Activated T-helper 1 cell treated with anti-CD3 and anti-CD28 coated beads, Interleukin-12 subunit alpha, Interleukin-12 subunit beta, Interleukin-2, Interleukin-4 antibody, amounts not matched to agents 30 ng/mL and 10 ng/mL and 1 ng/mL, durations not matched to agents 14 hours and 24 hours and 36 hours (primary cell): ENCODE data around the gene HPS5. TPM values are rescaled to one million over a fixed set of nuclear protein-coding genes. Genes with fewer than 3 reads are reported as not detected.
"Not testable (repeated sequence)": the region's sequence is repeated elsewhere in the genome, so short reads cannot be mapped to it uniquely, and the experiment has no call there.

Experiments used
- DNase-seq: peaks from one replicate; pipeline ENCODE4 v3.0.0; 2021; ENCODE audit warnings: low spot score
- H3K27ac Mint-ChIP-seq: one replicate; pipeline ENCODE4 v1.8.0; 2021; ENCODE audit warnings: mild to moderate bottlenecking, mixed read lengths
- H3K27me3 Mint-ChIP-seq: one replicate; pipeline ENCODE4 v1.8.0; 2022; ENCODE audit warnings: mild to moderate bottlenecking, moderate library complexity, mixed read lengths; ENCODE audit not compliant: insufficient read depth
- H3K36me3 Mint-ChIP-seq: one replicate; pipeline ENCODE4 v1.8.0; 2021; ENCODE audit warnings: low read depth, mixed read lengths
- H3K4me1 Mint-ChIP-seq: one replicate; pipeline ENCODE4 v1.8.0; 2021; ENCODE audit warnings: low read depth, mixed read lengths
- H3K4me3 Mint-ChIP-seq: one replicate; pipeline ENCODE4 v1.8.0; 2021; ENCODE audit warnings: mild to moderate bottlenecking, moderate library complexity, mixed read lengths
- H3K9me3 Mint-ChIP-seq: one replicate; pipeline ENCODE4 v1.8.0; 2021; ENCODE audit warnings: mixed read lengths
- intact Hi-C: fragments of 100-400 bp; cut with micrococcal nuclease; formaldehyde crosslinking; loops from one replicate; pipeline ENCODE4 v1.15.1; 2024
- total RNA-seq: library from RNA; stranded (reverse); gene quantifications from 2 replicates; pipeline ENCODE4 v1.2.3, GENCODE V29; 2022

Gene HPS5
- total RNA-seq, 1 donor from 2014 or later, result 19.9 TPM

- H3K36me3 Mint-ChIP-seq, result peaks cover 49% of the 10 kb centered on the region
- H3K4me3 Mint-ChIP-seq, result no peak overlapping the region
- H3K27me3 Mint-ChIP-seq, result no peaks in the 10 kb centered on the region
- DNase-seq, result no peak
- no peaks in the 10 kb centered on the region for H3K9me3 Mint-ChIP-seq
- H3K27ac Mint-ChIP-seq, result no peak overlapping the region
- intact Hi-C loops, result loop anchor here (5.0 kb wide), 1 partner anchor 40 kb away; no protein-coding TSS in a partner anchor
- H3K4me1 Mint-ChIP-seq, result peaks cover 24% of the 10 kb centered on the region
Observed at GRCh38 chr11:18282626-18283025, 39.3 kb downstream of the HPS5 start.

- Mint-ChIP-seq H3K9me3 (no peaks in the 10 kb centered on the region), H3K4me3 (peak overlapping the region; percentile 57), H3K4me1 (peaks cover 24% of the 10 kb centered on the region), H3K27ac (peak overlapping the region; percentile 70), H3K27me3 (no peaks in the 10 kb centered on the region), H3K36me3 (peaks cover 44% of the 10 kb centered on the region)
- DNase-seq, result no peak
- intact Hi-C loops, result loop anchor here (5.0 kb wide), 1 partner anchor 38 kb away; no protein-coding TSS in a partner anchor
Observed at GRCh38 chr11:18280438-18281045, 41.4 kb downstream of the HPS5 start.

- intact Hi-C loops, result no loop called here
- no peak overlapping the region for H3K27ac Mint-ChIP-seq
- no peaks in the 10 kb centered on the region for H3K9me3 Mint-ChIP-seq
Observed at GRCh38 chr11:18277565-18278271, 44.2 kb downstream of the HPS5 start.

GRCh38 chr11:18271206-18271605, 50.7 kb downstream of the HPS5 start:
- no peak for DNase-seq
- no peak overlapping the region for H3K4me3 Mint-ChIP-seq
- H3K27ac Mint-ChIP-seq, result no peak overlapping the region
- H3K27me3 Mint-ChIP-seq, result peaks cover 1% of the 10 kb centered on the region
- intact Hi-C loops, result no loop called here
- H3K36me3 Mint-ChIP-seq, result peaks cover 6% of the 10 kb centered on the region
- no peaks in the 10 kb centered on the region for H3K4me1 Mint-ChIP-seq
- no peaks in the 10 kb centered on the region for H3K9me3 Mint-ChIP-seq

More at GRCh38 chr11:18277565-18278271, 44.2 kb downstream of the HPS5 start:
- no peak for DNase-seq
- H3K27me3 Mint-ChIP-seq, result no peaks in the 10 kb centered on the region
- H3K36me3 Mint-ChIP-seq, result peaks cover 37% of the 10 kb centered on the region
- no peak overlapping the region for H3K4me3 Mint-ChIP-seq
- H3K4me1 Mint-ChIP-seq, result peaks cover 24% of the 10 kb centered on the region

GRCh38 chr11:18270102-18270501, 51.8 kb downstream of the HPS5 start:
- no peaks in the 10 kb centered on the region for H3K9me3 Mint-ChIP-seq
- H3K27ac Mint-ChIP-seq, result no peak overlapping the region
- no peak for DNase-seq
- no peaks in the 10 kb centered on the region for H3K4me1 Mint-ChIP-seq
- intact Hi-C loops, result no loop called here
- peaks cover 4% of the 10 kb centered on the region for H3K36me3 Mint-ChIP-seq
- no peak overlapping the region for H3K4me3 Mint-ChIP-seq
- H3K27me3 Mint-ChIP-seq, result peaks cover 4% of the 10 kb centered on the region

- H3K27me3 Mint-ChIP-seq, DNase-seq, H3K4me1 Mint-ChIP-seq, H3K4me3 Mint-ChIP-seq, H3K36me3 Mint-ChIP-seq, intact Hi-C loops, H3K27ac Mint-ChIP-seq, H3K9me3 Mint-ChIP-seq: not testable (repeated sequence)
Observed at GRCh38 chr11:18269252-18269651, 52.7 kb downstream of the HPS5 start.

- H3K27me3 Mint-ChIP-seq, H3K4me3 Mint-ChIP-seq, H3K4me1 Mint-ChIP-seq, H3K36me3 Mint-ChIP-seq, H3K9me3 Mint-ChIP-seq, DNase-seq, H3K27ac Mint-ChIP-seq, intact Hi-C loops: not testable (repeated sequence)
Observed at GRCh38 chr11:18267335-18268133, 54.4 kb downstream of the HPS5 start.

GRCh38 chr11:18265949-18266348, 56.0 kb downstream of the HPS5 start, which contains the start of gene SAA1:
TSS of gene SAA1 (plus strand) at chr11:18266264. CDS start at chr11:18266888, 624 bp downstream.
- intact Hi-C loops, result no loop called here
- Mint-ChIP-seq H3K4me3 (no peak within 1 kb of the TSS), H3K27me3 (peaks cover 3% of the 10 kb centered on the region), H3K36me3 (no peaks in the 10 kb centered on the region), H3K27ac (no peak within 1 kb of the TSS), H3K9me3 (no peaks in the 10 kb centered on the region), H3K4me1 (no peaks in the 10 kb centered on the region)
- no peak for DNase-seq

GRCh38 chr11:18264677-18265555, 57.0 kb downstream of the HPS5 start:
- no peak for DNase-seq
- Mint-ChIP-seq H3K36me3 (no peaks in the 10 kb centered on the region), H3K27ac (no peak overlapping the region), H3K4me1 (no peaks in the 10 kb centered on the region), H3K4me3 (no peak overlapping the region), H3K27me3 (peaks cover 3% of the 10 kb centered on the region), H3K9me3 (no peaks in the 10 kb centered on the region)
- intact Hi-C loops, result no loop called here

- no peak overlapping the region for H3K4me3 Mint-ChIP-seq
- no peaks in the 10 kb centered on the region for H3K9me3 Mint-ChIP-seq
- intact Hi-C loops, result no loop called here
- DNase-seq, result no peak
- H3K36me3 Mint-ChIP-seq, result no peaks in the 10 kb centered on the region
- no peaks in the 10 kb centered on the region for H3K4me1 Mint-ChIP-seq
- no peak overlapping the region for H3K27ac Mint-ChIP-seq
- peaks cover 3% of the 10 kb centered on the region for H3K27me3 Mint-ChIP-seq
Observed at GRCh38 chr11:18264035-18264434, 57.9 kb downstream of the HPS5 start.

GRCh38 chr11:18262681-18263350, 59.1 kb downstream of the HPS5 start:
- DNase-seq, intact Hi-C loops, H3K36me3 Mint-ChIP-seq, H3K9me3 Mint-ChIP-seq, H3K27me3 Mint-ChIP-seq, H3K4me1 Mint-ChIP-seq, H3K27ac Mint-ChIP-seq, H3K4me3 Mint-ChIP-seq: not testable (repeated sequence)

- no peaks in the 10 kb centered on the region for H3K4me1 Mint-ChIP-seq
- intact Hi-C loops, result no loop called here
- no peak overlapping the region for H3K4me3 Mint-ChIP-seq
- H3K27ac Mint-ChIP-seq, result no peak overlapping the region
- no peaks in the 10 kb centered on the region for H3K9me3 Mint-ChIP-seq
- no peaks in the 10 kb centered on the region for H3K36me3 Mint-ChIP-seq
- DNase-seq, result no peak
- peaks cover 9% of the 10 kb centered on the region for H3K27me3 Mint-ChIP-seq
Observed at GRCh38 chr11:18261721-18262120, 60.2 kb downstream of the HPS5 start.
